ENCODE measurements around the gene PECR. TPM values are rescaled to one million over a fixed set of nuclear protein-coding genes. Genes with fewer than 3 reads are reported as not detected.

The PECR gene
- total RNA-seq, 1 experiment from 2014 or later: 16.3 TPM

DNA sequence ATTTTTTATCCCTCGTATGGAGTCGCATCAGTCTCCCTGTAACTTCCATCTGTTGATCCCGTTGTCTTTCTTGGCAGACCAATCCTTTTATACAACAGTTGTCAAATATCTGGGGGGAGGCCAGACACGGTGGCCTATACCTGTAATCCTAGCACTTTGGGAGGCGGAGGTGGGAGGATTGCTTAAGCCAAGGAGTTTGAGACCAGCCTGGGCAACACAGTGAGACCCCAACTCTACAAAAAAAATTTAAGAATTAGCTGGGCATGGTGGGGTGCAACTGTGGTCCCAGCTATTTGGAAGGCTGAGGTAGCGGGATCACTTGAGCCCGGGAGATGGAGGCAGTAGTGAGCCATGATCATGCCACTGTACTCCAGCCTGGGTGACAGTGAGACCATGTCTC lies 29.5 kb upstream of the PECR start:
- ATAC-seq (no peak), DNase-seq (ENCODE audit: low read depth, low spot score) (no peak)
- Histone ChIP-seq H2AFZ (ENCODE audit: low read depth, low read length, poor library complexity, severe bottlenecking) (no peak overlapping the region), H3K27me3 (ENCODE audit: insufficient read depth, low read length) (no peaks in the 10 kb centered on the region), H3K4me3 (replicated peaks in 1 of 2; ENCODE audit: low read depth in 1 of 2, low read length in 2 of 2) (no peak overlapping the region), H4K20me1 (ENCODE audit: insufficient read depth) (peaks cover 12% of the 10 kb centered on the region; the same call in 1 of the 2 replicates), H3K79me2 (ENCODE audit: insufficient read depth, low read length) (peaks cover 64% of the 10 kb centered on the region), H3K36me3 (ENCODE audit: control insufficient read depth in 1 of 2, insufficient read depth in 2 of 2, low read length in 2 of 2) (peaks cover 20 to 48% of the 10 kb centered on the region in 2 experiments; a peak in 3 of 4 replicates), H3K9me2 (ENCODE audit: insufficient read depth) (no peaks in the 10 kb centered on the region), H3K9me3 (ENCODE audit: control insufficient read depth in 1 of 2, insufficient read depth in 1 of 2, low read depth in 1 of 2, low read length in 2 of 2) (no peaks in the 10 kb centered on the region), H3K4me1 (ENCODE audit: control insufficient read depth in 1 of 2, insufficient read depth in 2 of 2, low read length in 2 of 2) (peaks cover 7 to 30% of the 10 kb centered on the region in 2 experiments; a peak in 3 of 4 replicates), H3K9ac (ENCODE audit: low read length) (peak overlapping the region; percentile 90; the same call in 1 of the 2 replicates), H3K27ac (ENCODE audit: low read depth, low read length) (no peak overlapping the region), H3K4me2 (ENCODE audit: low read length) (peak overlapping the region; percentile 77; the same call in 1 of the 2 replicates)
- TF ChIP-seq POLR2AphosphoS5 (IDR thresholded peaks at IDR 0.05; ENCODE audit: low read depth, low read length) (no peak), CBX3 (IDR thresholded peaks at IDR 0.05; ENCODE audit: low read depth) (no peak), JUND (IDR thresholded peaks at IDR 0.05) (no peak), TCF7L2 (IDR thresholded peaks at IDR 0.05; ENCODE audit: borderline replicate concordance, extremely low read depth, insufficient read depth, insufficient read length) (no peak), ZFX (IDR thresholded peaks at IDR 0.05) (no peak), ELF1 (IDR thresholded peaks at IDR 0.05; ENCODE audit: borderline replicate concordance, low read depth) (no peak), EZH2phosphoT487 (IDR thresholded peaks at IDR 0.05; ENCODE audit: borderline replicate concordance) (no peak), POLR2A (IDR thresholded peaks at IDR 0.05; ENCODE audit: borderline replicate concordance, extremely low read depth, insufficient read depth, insufficient read length) (no peak), ZNF274 (IDR thresholded peaks at IDR 0.05; ENCODE audit: low read depth, low read length) (no peak), YY1 (IDR thresholded peaks at IDR 0.05; ENCODE audit: extremely low read depth, insufficient replicate concordance, low read depth, low read length) (no peak), SRF (IDR thresholded peaks at IDR 0.05; ENCODE audit: low read depth) (no peak), EGR1 (IDR thresholded peaks at IDR 0.05; ENCODE audit: low read depth) (no peak), FOSL1 (IDR thresholded peaks at IDR 0.05; ENCODE audit: low read depth) (no peak), SIN3A (IDR thresholded peaks at IDR 0.05; ENCODE audit: low read depth) (no peak), EZH2 (IDR thresholded peaks at IDR 0.05) (no peak), RAD21 (IDR thresholded peaks at IDR 0.05; ENCODE audit: low read depth) (no peak)
- TF ChIP-seq, protein P1, sequence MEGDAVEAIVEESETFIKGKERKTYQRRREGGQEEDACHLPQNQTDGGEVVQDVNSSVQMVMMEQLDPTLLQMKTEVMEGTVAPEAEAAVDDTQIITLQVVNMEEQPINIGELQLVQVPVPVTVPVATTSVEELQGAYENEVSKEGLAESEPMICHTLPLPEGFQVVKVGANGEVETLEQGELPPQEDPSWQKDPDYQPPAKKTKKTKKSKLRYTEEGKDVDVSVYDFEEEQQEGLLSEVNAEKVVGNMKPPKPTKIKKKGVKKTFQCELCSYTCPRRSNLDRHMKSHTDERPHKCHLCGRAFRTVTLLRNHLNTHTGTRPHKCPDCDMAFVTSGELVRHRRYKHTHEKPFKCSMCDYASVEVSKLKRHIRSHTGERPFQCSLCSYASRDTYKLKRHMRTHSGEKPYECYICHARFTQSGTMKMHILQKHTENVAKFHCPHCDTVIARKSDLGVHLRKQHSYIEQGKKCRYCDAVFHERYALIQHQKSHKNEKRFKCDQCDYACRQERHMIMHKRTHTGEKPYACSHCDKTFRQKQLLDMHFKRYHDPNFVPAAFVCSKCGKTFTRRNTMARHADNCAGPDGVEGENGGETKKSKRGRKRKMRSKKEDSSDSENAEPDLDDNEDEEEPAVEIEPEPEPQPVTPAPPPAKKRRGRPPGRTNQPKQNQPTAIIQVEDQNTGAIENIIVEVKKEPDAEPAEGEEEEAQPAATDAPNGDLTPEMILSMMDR (IDR thresholded peaks at IDR 0.05 in 2 of 3, conservative IDR thresholded peaks at IDR 0.05 in 1 of 3; ENCODE audit: borderline replicate concordance in 1 of 3, insufficient read depth in 1 of 3, low read depth in 2 of 3, low read length in 2 of 3): no peak
- TF ChIP-seq, protein P2, sequence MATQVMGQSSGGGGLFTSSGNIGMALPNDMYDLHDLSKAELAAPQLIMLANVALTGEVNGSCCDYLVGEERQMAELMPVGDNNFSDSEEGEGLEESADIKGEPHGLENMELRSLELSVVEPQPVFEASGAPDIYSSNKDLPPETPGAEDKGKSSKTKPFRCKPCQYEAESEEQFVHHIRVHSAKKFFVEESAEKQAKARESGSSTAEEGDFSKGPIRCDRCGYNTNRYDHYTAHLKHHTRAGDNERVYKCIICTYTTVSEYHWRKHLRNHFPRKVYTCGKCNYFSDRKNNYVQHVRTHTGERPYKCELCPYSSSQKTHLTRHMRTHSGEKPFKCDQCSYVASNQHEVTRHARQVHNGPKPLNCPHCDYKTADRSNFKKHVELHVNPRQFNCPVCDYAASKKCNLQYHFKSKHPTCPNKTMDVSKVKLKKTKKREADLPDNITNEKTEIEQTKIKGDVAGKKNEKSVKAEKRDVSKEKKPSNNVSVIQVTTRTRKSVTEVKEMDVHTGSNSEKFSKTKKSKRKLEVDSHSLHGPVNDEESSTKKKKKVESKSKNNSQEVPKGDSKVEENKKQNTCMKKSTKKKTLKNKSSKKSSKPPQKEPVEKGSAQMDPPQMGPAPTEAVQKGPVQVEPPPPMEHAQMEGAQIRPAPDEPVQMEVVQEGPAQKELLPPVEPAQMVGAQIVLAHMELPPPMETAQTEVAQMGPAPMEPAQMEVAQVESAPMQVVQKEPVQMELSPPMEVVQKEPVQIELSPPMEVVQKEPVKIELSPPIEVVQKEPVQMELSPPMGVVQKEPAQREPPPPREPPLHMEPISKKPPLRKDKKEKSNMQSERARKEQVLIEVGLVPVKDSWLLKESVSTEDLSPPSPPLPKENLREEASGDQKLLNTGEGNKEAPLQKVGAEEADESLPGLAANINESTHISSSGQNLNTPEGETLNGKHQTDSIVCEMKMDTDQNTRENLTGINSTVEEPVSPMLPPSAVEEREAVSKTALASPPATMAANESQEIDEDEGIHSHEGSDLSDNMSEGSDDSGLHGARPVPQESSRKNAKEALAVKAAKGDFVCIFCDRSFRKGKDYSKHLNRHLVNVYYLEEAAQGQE (IDR thresholded peaks at IDR 0.05; ENCODE audit: low read depth): no peak
- TF ChIP-seq, protein P3, sequence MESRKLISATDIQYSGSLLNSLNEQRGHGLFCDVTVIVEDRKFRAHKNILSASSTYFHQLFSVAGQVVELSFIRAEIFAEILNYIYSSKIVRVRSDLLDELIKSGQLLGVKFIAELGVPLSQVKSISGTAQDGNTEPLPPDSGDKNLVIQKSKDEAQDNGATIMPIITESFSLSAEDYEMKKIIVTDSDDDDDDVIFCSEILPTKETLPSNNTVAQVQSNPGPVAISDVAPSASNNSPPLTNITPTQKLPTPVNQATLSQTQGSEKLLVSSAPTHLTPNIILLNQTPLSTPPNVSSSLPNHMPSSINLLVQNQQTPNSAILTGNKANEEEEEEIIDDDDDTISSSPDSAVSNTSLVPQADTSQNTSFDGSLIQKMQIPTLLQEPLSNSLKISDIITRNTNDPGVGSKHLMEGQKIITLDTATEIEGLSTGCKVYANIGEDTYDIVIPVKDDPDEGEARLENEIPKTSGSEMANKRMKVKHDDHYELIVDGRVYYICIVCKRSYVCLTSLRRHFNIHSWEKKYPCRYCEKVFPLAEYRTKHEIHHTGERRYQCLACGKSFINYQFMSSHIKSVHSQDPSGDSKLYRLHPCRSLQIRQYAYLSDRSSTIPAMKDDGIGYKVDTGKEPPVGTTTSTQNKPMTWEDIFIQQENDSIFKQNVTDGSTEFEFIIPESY (IDR thresholded peaks at IDR 0.05; ENCODE audit: extremely low read depth, insufficient replicate concordance, low read length): no peak
- ChIA-PET POLR2A (no interaction called here), CTCF (no interaction called here), RAD21 (ENCODE audit: low non-redundant PET in 1 of 2, low total read pairs in 2 of 2, uncharacterized antibody in 2 of 2, unreplicated experiment in 2 of 2) (no interaction called here)
- no TSS peak for BruUV-seq (replicated peaks)
- intact Hi-C loops (cut with micrococcal nuclease): loop anchor here (5.0 kb wide), 2 partner anchors 291 to 391 kb away; no protein-coding TSS in a partner anchor
